Prostate gland (tissue), 2 donors: Measurements from ENCODE around the gene MICU1.

Experiments used
- CTCF ChIP-seq, 4 experiments: fragments of 200-600 bp in 2 of 4; fragments of 450-650 bp in 2 of 4; sonication (generic) in 2 of 4; IDR thresholded peaks; 1 replicate in 3 of 4; 2 replicates in 1 of 4; pipeline ENCODE4 v1.5.1; 2016 to 2019; ENCODE audit warnings: antibody characterized with exemption in 4 of 4, mild to moderate bottlenecking in 2 of 4, moderate library complexity in 2 of 4
- POLR2A ChIP-seq: fragments of 450-650 bp; IDR thresholded peaks from one replicate; pipeline ENCODE4 v1.6.1; 2016; ENCODE audit warnings: antibody characterized with exemption, mild to moderate bottlenecking

- peak; percentile 26 for TF ChIP-seq POLR2A
- no peak for TF ChIP-seq CTCF (IDR thresholded peaks at IDR 0.05)
Observed at GRCh38 chr10:72320676-72321247, 305.1 kb downstream of the MICU1 start.
